Endothelial cell of umbilical vein (primary cell): ENCODE data around the gene ATAD1. TPM values are rescaled to one million over a fixed set of nuclear protein-coding genes. Genes with fewer than 3 reads are reported as not detected.

Experiments used
- BruUV-seq: library from RNA; stranded (reverse); fragments of 400-500 nt; replicated peaks from 2 replicates; lab custom pipeline; 2021; lab: Mats Ljungman, UMichigan
- CTCF ChIA-PET: fragments of 300-600, 350-600 bp; sonication (Branson Sonifier 250); formaldehyde crosslinking; loops from one replicate; lab custom pipeline; 2021; ENCODE audit warnings: antibody characterized with exemption, inconsistent platforms; lab: Charles Lee
- POLR2A ChIA-PET: fragments of 300-600, 350-600 bp; sonication (Branson Sonifier 250); formaldehyde crosslinking; loops from one replicate; lab custom pipeline; 2021; ENCODE audit warnings: antibody characterized with exemption, inconsistent platforms; lab: Charles Lee
- DNase-seq: peaks from one replicate; pipeline ENCODE4 v3.0.0-alpha.2; 2011; ENCODE audit warnings: low read depth, low spot score
- FAIRE-seq: peaks from 2 replicates; lab custom pipeline; 2011; peaks lifted over from hg19 to GRCh38; lab: Jason Lieb, UNC
- H2AFZ ChIP-seq: 2 replicates; pipeline ENCODE4 v1.6.0; 2012; ENCODE audit warnings: low read depth, low read length, control low read depth, inconsistent platforms
- H3K27ac ChIP-seq: 2 replicates; pipeline ENCODE4 v1.5.1; 2011; ENCODE audit warnings: low read depth, mild to moderate bottlenecking, control low read depth, low read length, moderate library complexity; ENCODE audit not compliant: insufficient read depth
- H3K27me3 ChIP-seq, 2 experiments: 2 replicates each; pipeline versions ENCODE4 v1.6.0 to v1.6.1; 2011; ENCODE audit warnings: low read length in 2 of 2, mixed read lengths in 1 of 2; ENCODE audit not compliant: control insufficient read depth in 2 of 2, insufficient read depth in 2 of 2
- H3K36me3 ChIP-seq, 2 experiments: 2 replicates in 1 of 2; 3 replicates in 1 of 2; pipeline ENCODE4 v1.5.1; 2011; ENCODE audit warnings: low read length in 2 of 2, mild to moderate bottlenecking in 1 of 2, moderate library complexity in 1 of 2; ENCODE audit not compliant: control insufficient read depth in 2 of 2, insufficient read depth in 2 of 2; ENCODE audit errors: extremely low read depth in 1 of 2
- H3K4me1 ChIP-seq: 3 replicates; pipeline ENCODE4 v1.5.1; 2011; ENCODE audit warnings: mild to moderate bottlenecking, low read length; ENCODE audit not compliant: control insufficient read depth, insufficient read depth; ENCODE audit errors: extremely low read depth
- H3K4me2 ChIP-seq: 2 replicates; pipeline ENCODE4 v1.6.1; 2011; ENCODE audit warnings: low read length, control low read depth, mixed read lengths; ENCODE audit not compliant: insufficient read depth
- H3K4me3 ChIP-seq, 3 experiments: fragments of 200-600 bp in 1 of 3; sonication (generic), shearing (Covaris generic) in 1 of 3; replicated peaks in 1 of 3; 2 replicates each; pipeline ENCODE4 v1.5.1; 2011 to 2016; ENCODE audit warnings: control low read depth in 3 of 3, low read length in 3 of 3, mild to moderate bottlenecking in 2 of 3, inconsistent platforms in 1 of 3, low read depth in 1 of 3, moderate library complexity in 1 of 3; ENCODE audit not compliant: insufficient read depth in 1 of 3
- H3K79me2 ChIP-seq: 2 replicates; pipeline ENCODE4 v1.6.0; 2012; ENCODE audit warnings: low read length, inconsistent platforms; ENCODE audit not compliant: control insufficient read depth, insufficient read depth
- H3K9ac ChIP-seq: replicated peaks from 2 replicates; pipeline ENCODE3; 2011; ENCODE audit warnings: low read length, control low read depth; ENCODE audit not compliant: insufficient read depth; ENCODE audit errors: extremely low read depth
- H3K9me1 ChIP-seq: replicated peaks from 3 replicates; pipeline ENCODE4 v1.6.0; 2011; ENCODE audit warnings: mild to moderate bottlenecking, low read length; ENCODE audit not compliant: control insufficient read depth, insufficient read depth; ENCODE audit errors: extremely low read depth
- H3K9me3 ChIP-seq: replicated peaks from 2 replicates; pipeline ENCODE4 v1.5.1; 2012; ENCODE audit warnings: low read length, inconsistent platforms; ENCODE audit not compliant: control insufficient read depth, insufficient read depth
- H4K20me1 ChIP-seq: replicated peaks from 2 replicates; pipeline ENCODE3; 2011; ENCODE audit warnings: mild to moderate bottlenecking, low read length; ENCODE audit not compliant: control insufficient read depth, insufficient read depth; ENCODE audit errors: extremely low read depth
- CTCF ChIP-seq, 2 donors: IDR thresholded peaks; 1 replicate in 1 of 2; 2 replicates in 1 of 2; pipeline ENCODE4 v1.5.1; 2011; ENCODE audit warnings: low read length in 2 of 2, mild to moderate bottlenecking in 2 of 2, moderate library complexity in 2 of 2, control low read depth in 1 of 2, inconsistent platforms in 1 of 2, low read depth in 1 of 2; ENCODE audit not compliant: insufficient read depth in 1 of 2; ENCODE audit errors: extremely low read depth in 1 of 2
- EZH2 ChIP-seq: IDR thresholded peaks from 2 replicates; pipeline ENCODE4 v1.6.1; 2012; ENCODE audit warnings: borderline replicate concordance, low read depth, mild to moderate bottlenecking, moderate library complexity, low read length, inconsistent platforms; ENCODE audit not compliant: severe bottlenecking
- FOS ChIP-seq: IDR thresholded peaks from 2 replicates; pipeline ENCODE4 v1.6.1; 2011; ENCODE audit warnings: mild to moderate bottlenecking, low read length, moderate library complexity, borderline replicate concordance; ENCODE audit not compliant: insufficient read depth
- GATA2 ChIP-seq: IDR thresholded peaks from 2 replicates; pipeline ENCODE4 v1.7.0; 2011; ENCODE audit warnings: low read depth, mild to moderate bottlenecking, moderate library complexity, mixed read lengths, low read length; ENCODE audit not compliant: insufficient read length, insufficient read depth
- JUN ChIP-seq: IDR thresholded peaks from 2 replicates; pipeline ENCODE4 v1.6.1; 2011; ENCODE audit warnings: borderline replicate concordance, low read depth; ENCODE audit not compliant: insufficient read length, insufficient read depth
- MYC ChIP-seq: IDR thresholded peaks from one replicate; pipeline ENCODE4 v1.6.1; 2011; ENCODE audit warnings: mild to moderate bottlenecking, low read depth, low read length
- POLR2A ChIP-seq: IDR thresholded peaks from 2 replicates; pipeline ENCODE4 v1.6.1; 2012; ENCODE audit warnings: low read depth, mild to moderate bottlenecking, control low read depth, low read length
- POLR2AphosphoS5 ChIP-seq: IDR thresholded peaks from 2 replicates; pipeline ENCODE4 v1.6.1; 2012; ENCODE audit warnings: low read depth, mild to moderate bottlenecking, control low read depth, low read length, moderate library complexity; ENCODE audit not compliant: insufficient read depth
- dilution Hi-C: fragments of 300-500 bp; cut with MboI; formaldehyde crosslinking; loops from one replicate; pipeline ENCODE4 v1.15.0; 2019; ENCODE audit warnings: low sequenced_read_pairs; ENCODE audit not compliant: extremely low pct_ligation_motif_present
- intact Hi-C: fragments of 100-400 bp; cut with micrococcal nuclease; formaldehyde crosslinking; loops from one replicate; pipeline ENCODE4 v1.10.0; 2022
- polyA plus RNA-seq, 4 experiments: library from polyadenylated mRNA; depleted of rRNA in 3 of 4; stranded (reverse) in 3 of 4; unstranded in 1 of 4; fragments of >200 nt; gene quantifications; 2 replicates each; pipeline versions ENCODE4 v1.2.1 to v1.2.3, GENCODE V29; 2011 to 2012; ENCODE audit warnings: missing spikeins in 1 of 4
- total RNA-seq: library from RNA; stranded (reverse); gene quantifications from 2 replicates; pipeline ENCODE4 v1.2.3, GENCODE V29; 2021
- TF ChIP-seq, protein P1 (sequence below): IDR thresholded peaks from 2 replicates; pipeline ENCODE4 v1.6.1; 2011; ENCODE audit not compliant: insufficient read depth, insufficient read length

The ATAD1 gene
- total and polyA plus RNA-seq, 2 donors (not counting 3 experiments of a cell fraction or from before 2014, with no cell fraction given): 5.2 to 25.8 TPM

GRCh38 chr10:87705339-87705738 is 112.7 kb downstream of the ATAD1 start:
- H3K4me3 ChIP-seq: no peak overlapping the region
- TF ChIP-seq CTCF (IDR thresholded peaks at IDR 0.05; ENCODE audit: extremely low read depth in 1 of 2, insufficient read depth in 1 of 2, low read depth in 1 of 2, low read length in 2 of 2): no peak
- TF ChIP-seq JUN: no peak
- TF ChIP-seq FOS: no peak
- intact Hi-C loops: no loop called here

GRCh38 chr10:87703771-87704170 is 114.3 kb downstream of the ATAD1 start:
- Histone ChIP-seq H4K20me1 (no peaks in the 10 kb centered on the region), H3K4me2 (no peak overlapping the region), H3K4me3 (no peak overlapping the region), H3K27ac (no peak overlapping the region), H3K27me3 (no peaks in the 10 kb centered on the region), H3K9me1 (no peaks in the 10 kb centered on the region), H2AFZ (no peak overlapping the region), H3K9ac (no peak overlapping the region), H3K4me1 (peaks cover 8% of the 10 kb centered on the region), H3K79me2 (no peaks in the 10 kb centered on the region), H3K9me3 (no peaks in the 10 kb centered on the region), H3K36me3 (peaks cover 0 to 4% of the 10 kb centered on the region in 2 experiments)
- TF ChIP-seq POLR2AphosphoS5 (no peak), EZH2 (no peak), FOS (no peak), JUN (no peak), MYC (no peak), GATA2 (no peak), POLR2A (no peak), CTCF (IDR thresholded peaks at IDR 0.05; ENCODE audit: extremely low read depth in 1 of 2, insufficient read depth in 1 of 2, low read depth in 1 of 2, low read length in 2 of 2) (no peak)
- TF ChIP-seq, protein P1, sequence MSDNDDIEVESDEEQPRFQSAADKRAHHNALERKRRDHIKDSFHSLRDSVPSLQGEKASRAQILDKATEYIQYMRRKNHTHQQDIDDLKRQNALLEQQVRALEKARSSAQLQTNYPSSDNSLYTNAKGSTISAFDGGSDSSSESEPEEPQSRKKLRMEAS: no peak
- CTCF ChIA-PET: no interaction called here
- BruUV-seq: no TSS peak
- DNase-seq: no peak
- POLR2A ChIA-PET: no interaction called here
- intact Hi-C loops: no loop called here
- dilution Hi-C loops: no loop called here
- FAIRE-seq: no peak

More at GRCh38 chr10:87705339-87705738, 112.7 kb downstream of the ATAD1 start:
- ChIA-PET CTCF (no interaction called here), POLR2A (no interaction called here)
- no peak overlapping the region for H3K9ac ChIP-seq
- no peaks in the 10 kb centered on the region for H3K9me3 ChIP-seq
- BruUV-seq: no TSS peak
- no peak overlapping the region for H3K27ac ChIP-seq
- H3K79me2 ChIP-seq: no peaks in the 10 kb centered on the region
- H3K4me1 ChIP-seq: peaks cover 8% of the 10 kb centered on the region
- H3K4me2 ChIP-seq: no peak overlapping the region
- no peak overlapping the region for H2AFZ ChIP-seq
- no peaks in the 10 kb centered on the region for H3K27me3 ChIP-seq
- peaks cover 2 to 4% of the 10 kb centered on the region in 2 experiments for H3K36me3 ChIP-seq
- DNase-seq (peak; percentile 32), FAIRE-seq (no peak)
- H4K20me1 ChIP-seq: no peaks in the 10 kb centered on the region
- dilution Hi-C loops: no loop called here
- H3K9me1 ChIP-seq: no peaks in the 10 kb centered on the region
